MG63 (cell line): ENCODE data around the gene SMPDL3B. TPM values are rescaled to one million over a fixed set of nuclear protein-coding genes. Genes with fewer than 3 reads are reported as not detected.

ENCODE experiments used
- DNase-seq: peaks from one replicate; pipeline ENCODE4 v3.0.0-alpha.2; 2020
- H3K27me3 ChIP-seq: fragments of 250-450 bp; sonication (Bioruptor Pico); 2 replicates; pipeline ENCODE4 v1.5.1; 2020; ENCODE audit warnings: mild to moderate bottlenecking, moderate library complexity
- H3K36me3 ChIP-seq: fragments of 250-450 bp; sonication (Bioruptor Pico); 2 replicates; pipeline ENCODE4 v1.5.1; 2020; ENCODE audit warnings: mild to moderate bottlenecking, moderate library complexity
- H3K4me3 ChIP-seq: fragments of 250-450 bp; sonication (Bioruptor Pico); 2 replicates; pipeline ENCODE4 v1.5.1; 2020; ENCODE audit warnings: mild to moderate bottlenecking, moderate library complexity
- H3K9me3 ChIP-seq: fragments of 250-450 bp; sonication (Bioruptor Pico); 2 replicates; pipeline ENCODE4 v1.5.1; 2020; ENCODE audit warnings: mild to moderate bottlenecking, moderate library complexity
- total RNA-seq: library from RNA; depleted of rRNA; stranded (reverse); fragments of >200 nt; shearing (Covaris generic); gene quantifications from 2 replicates; pipeline ENCODE4 v1.2.3, GENCODE V29; 2014; ENCODE audit warnings: low replicate concordance

SMPDL3B gene
- total RNA-seq, 1 experiment from 2014 or later, result not detected

GRCh38 chr1:27931759-27932158 lies 3.0 kb upstream of the SMPDL3B start:
- Histone ChIP-seq H3K4me3 (no peak overlapping the region), H3K36me3 (no peaks in the 10 kb centered on the region), H3K9me3 (no peaks in the 10 kb centered on the region), H3K27me3 (no peaks in the 10 kb centered on the region)
- DNase-seq, result no peak

- Histone ChIP-seq H3K9me3 (no peaks in the 10 kb centered on the region), H3K4me3 (no peak overlapping the region), H3K36me3 (no peaks in the 10 kb centered on the region), H3K27me3 (no peaks in the 10 kb centered on the region)
- DNase-seq, result no peak
Measured at GRCh38 chr1:27935721-27936120, 921 bp downstream of the SMPDL3B start.

DNA sequence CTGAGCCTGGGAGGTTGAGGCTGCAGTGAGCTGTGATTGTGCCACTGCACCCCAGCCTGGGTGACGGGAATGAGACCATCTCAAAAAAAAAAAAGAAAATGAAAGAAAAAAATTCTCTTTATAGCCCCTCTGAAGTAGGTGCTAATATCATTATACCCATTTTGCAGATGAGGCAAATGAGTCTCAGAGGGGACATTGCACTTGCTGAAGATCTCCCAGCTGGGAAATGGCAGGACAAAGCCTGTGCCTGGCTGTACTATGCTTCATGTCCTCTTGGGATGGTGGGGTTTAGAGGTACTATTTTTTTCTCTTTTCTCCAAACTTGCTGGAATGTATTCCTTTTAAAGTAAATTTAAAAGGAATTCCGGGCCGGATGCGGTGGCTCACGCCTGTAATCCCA lies 1.6 kb downstream of the SMPDL3B start:
- Histone ChIP-seq H3K27me3 (no peaks in the 10 kb centered on the region), H3K9me3 (no peaks in the 10 kb centered on the region), H3K4me3 (no peak overlapping the region), H3K36me3 (no peaks in the 10 kb centered on the region)
- no peak for DNase-seq

- DNase-seq, result no peak
- Histone ChIP-seq H3K9me3 (no peaks in the 10 kb centered on the region), H3K27me3 (no peaks in the 10 kb centered on the region), H3K36me3 (no peaks in the 10 kb centered on the region), H3K4me3 (no peak overlapping the region)
Measured at GRCh38 chr1:27937524-27937836, 2.7 kb downstream of the SMPDL3B start.

DNA sequence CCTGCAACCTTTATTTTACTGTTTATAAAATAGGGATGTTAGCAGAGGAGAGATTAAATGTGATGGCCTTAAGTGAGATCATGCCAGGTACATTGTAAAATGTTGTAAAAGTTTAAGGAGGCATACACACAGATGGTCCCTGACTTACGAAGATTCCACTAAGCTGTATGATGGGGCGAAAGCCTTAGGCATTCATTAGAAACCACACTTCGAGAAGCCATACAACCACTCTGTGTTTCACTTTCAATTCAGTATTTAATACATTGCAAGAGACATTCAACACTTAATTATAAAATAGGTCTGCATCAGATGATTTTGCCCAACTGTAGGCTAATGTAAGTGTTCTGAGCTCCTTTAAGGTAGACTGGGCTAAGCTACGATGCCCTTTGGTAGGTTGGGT lies 3.7 kb downstream of the SMPDL3B start:
- Histone ChIP-seq H3K27me3 (no peaks in the 10 kb centered on the region), H3K36me3 (no peaks in the 10 kb centered on the region), H3K4me3 (no peak overlapping the region), H3K9me3 (no peaks in the 10 kb centered on the region)
- DNase-seq, result no peak

GRCh38 chr1:27940297-27940696 lies 5.5 kb downstream of the SMPDL3B start:
- no peaks in the 10 kb centered on the region for H3K27me3 ChIP-seq

GRCh38 chr1:27940870-27941560 lies 6.2 kb downstream of the SMPDL3B start:
- H3K36me3 ChIP-seq, result no peaks in the 10 kb centered on the region
- no peak overlapping the region for H3K4me3 ChIP-seq
- no peaks in the 10 kb centered on the region for H3K27me3 ChIP-seq
- no peak for DNase-seq
- H3K9me3 ChIP-seq, result no peaks in the 10 kb centered on the region

More at GRCh38 chr1:27940297-27940696, 5.5 kb downstream of the SMPDL3B start:
- H3K4me3 ChIP-seq, result no peak overlapping the region
- no peak for DNase-seq
- no peaks in the 10 kb centered on the region for H3K9me3 ChIP-seq
- H3K36me3 ChIP-seq, result no peaks in the 10 kb centered on the region

GRCh38 chr1:27941671-27942540 lies 7.1 kb downstream of the SMPDL3B start:
- no peaks in the 10 kb centered on the region for H3K9me3 ChIP-seq
- no peaks in the 10 kb centered on the region for H3K27me3 ChIP-seq
- no peak for DNase-seq
- no peak overlapping the region for H3K4me3 ChIP-seq
- H3K36me3 ChIP-seq, result no peaks in the 10 kb centered on the region

DNA sequence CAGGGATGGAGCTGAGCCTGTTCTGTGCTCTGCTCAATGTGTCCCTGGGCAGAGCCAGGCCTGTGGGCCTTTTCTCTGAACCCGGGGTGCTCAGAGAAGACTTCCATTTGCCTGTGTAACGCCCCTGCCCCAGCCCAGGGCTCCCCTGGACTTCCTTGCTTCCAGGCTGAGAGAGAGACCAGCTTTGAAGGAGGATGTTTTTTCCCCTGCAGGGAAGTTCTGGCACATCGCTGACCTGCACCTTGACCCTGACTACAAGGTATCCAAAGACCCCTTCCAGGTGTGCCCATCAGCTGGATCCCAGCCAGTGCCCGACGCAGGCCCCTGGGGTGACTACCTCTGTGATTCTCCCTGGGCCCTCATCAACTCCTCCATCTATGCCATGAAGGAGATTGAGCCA lies 10.2 kb downstream of the SMPDL3B start:
- no peaks in the 10 kb centered on the region for H3K27me3 ChIP-seq
- no peak overlapping the region for H3K4me3 ChIP-seq
- no peak for DNase-seq
- no peaks in the 10 kb centered on the region for H3K9me3 ChIP-seq
- H3K36me3 ChIP-seq, result no peaks in the 10 kb centered on the region

GRCh38 chr1:27949027-27949426 lies 14.2 kb downstream of the SMPDL3B start:
- no peaks in the 10 kb centered on the region for H3K36me3 ChIP-seq
- no peak for DNase-seq

GRCh38 chr1:27951396-27951795 lies 16.6 kb downstream of the SMPDL3B start:
- Histone ChIP-seq H3K4me3 (no peak overlapping the region), H3K36me3 (no peaks in the 10 kb centered on the region), H3K9me3 (no peaks in the 10 kb centered on the region), H3K27me3 (no peaks in the 10 kb centered on the region)
- no peak for DNase-seq

More at GRCh38 chr1:27949027-27949426, 14.2 kb downstream of the SMPDL3B start:
- no peak overlapping the region for H3K4me3 ChIP-seq
- no peaks in the 10 kb centered on the region for H3K9me3 ChIP-seq
- H3K27me3 ChIP-seq, result no peaks in the 10 kb centered on the region

DNA sequence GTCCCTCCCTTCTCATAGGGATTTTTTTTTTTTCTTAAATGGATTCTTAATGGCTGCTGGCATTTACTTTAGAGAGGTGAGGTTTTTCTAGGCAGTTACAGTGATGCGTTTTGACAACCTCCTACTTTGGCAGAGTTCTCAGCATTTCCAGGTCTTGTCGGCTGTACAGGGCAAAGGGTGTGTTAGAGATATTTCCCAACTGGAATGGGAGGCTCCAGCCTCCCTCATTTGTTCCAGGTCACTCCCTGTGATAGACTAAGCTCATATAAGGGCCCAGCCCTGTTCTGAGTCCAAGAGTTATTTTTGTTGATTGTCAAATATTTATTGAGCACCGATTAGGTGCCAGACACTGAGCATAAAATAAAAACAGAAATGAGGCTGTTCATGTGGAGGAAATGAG lies 17.3 kb downstream of the SMPDL3B start:
- no peak for DNase-seq
- Histone ChIP-seq H3K36me3 (no peaks in the 10 kb centered on the region), H3K9me3 (no peaks in the 10 kb centered on the region), H3K4me3 (no peak overlapping the region), H3K27me3 (no peaks in the 10 kb centered on the region)

DNA sequence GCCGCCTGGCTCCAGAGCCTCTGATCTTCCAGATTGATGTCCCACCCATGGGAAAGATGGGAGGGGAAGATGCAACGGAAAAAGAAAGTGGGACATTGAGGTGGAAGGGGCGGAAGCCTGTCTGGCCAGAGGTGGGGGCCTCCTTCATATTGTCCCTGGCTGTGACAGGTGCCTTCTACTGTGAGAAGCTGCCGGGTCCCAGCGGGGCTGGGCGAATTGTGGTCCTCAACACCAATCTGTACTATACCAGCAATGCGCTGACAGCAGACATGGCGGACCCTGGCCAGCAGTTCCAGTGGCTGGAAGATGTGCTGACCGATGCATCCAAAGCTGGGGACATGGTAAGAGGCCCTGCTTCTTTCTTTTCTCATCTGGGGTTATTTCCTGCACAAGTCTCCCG lies 19.4 kb downstream of the SMPDL3B start:
- no peaks in the 10 kb centered on the region for H3K27me3 ChIP-seq
- DNase-seq, result no peak

GRCh38 chr1:27955076-27955475 lies 20.3 kb downstream of the SMPDL3B start:
- H3K4me3 ChIP-seq, result no peak overlapping the region
- no peaks in the 10 kb centered on the region for H3K9me3 ChIP-seq
- no peak for DNase-seq
- H3K27me3 ChIP-seq, result no peaks in the 10 kb centered on the region
- no peaks in the 10 kb centered on the region for H3K36me3 ChIP-seq

More for the DNA sequence above, 19.4 kb downstream of the SMPDL3B start:
- Histone ChIP-seq H3K9me3 (no peaks in the 10 kb centered on the region), H3K4me3 (no peak overlapping the region), H3K36me3 (no peaks in the 10 kb centered on the region)

DNA sequence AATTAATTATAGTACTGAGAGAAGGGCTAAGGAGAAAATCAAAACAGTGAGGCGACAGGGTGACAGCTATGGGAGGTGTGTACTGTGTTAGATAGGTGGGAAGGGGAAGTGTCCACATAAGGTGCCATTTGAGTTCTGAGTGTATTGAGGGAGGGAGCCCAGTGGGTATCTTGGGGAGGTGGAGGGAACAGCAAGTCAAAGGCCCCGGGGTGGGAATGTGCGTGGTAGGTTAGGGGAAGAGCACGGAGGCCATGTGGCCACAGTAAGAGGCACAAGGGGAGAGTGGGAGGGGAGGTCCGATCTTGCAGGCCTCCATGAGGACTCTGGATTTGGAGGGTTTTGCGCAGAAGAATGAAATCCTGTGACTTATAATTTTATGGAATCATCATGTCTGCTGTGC lies 22.0 kb downstream of the SMPDL3B start:
- no peaks in the 10 kb centered on the region for H3K27me3 ChIP-seq
- H3K4me3 ChIP-seq, result no peak overlapping the region
- no peaks in the 10 kb centered on the region for H3K36me3 ChIP-seq
- no peaks in the 10 kb centered on the region for H3K9me3 ChIP-seq
- DNase-seq, result no peak

- Histone ChIP-seq H3K36me3 (no peaks in the 10 kb centered on the region), H3K4me3 (no peak overlapping the region), H3K27me3 (no peaks in the 10 kb centered on the region), H3K9me3 (no peaks in the 10 kb centered on the region)
- no peak for DNase-seq
Measured at GRCh38 chr1:27957655-27958054, 22.9 kb downstream of the SMPDL3B start.

- no peaks in the 10 kb centered on the region for H3K27me3 ChIP-seq
- no peaks in the 10 kb centered on the region for H3K9me3 ChIP-seq
- H3K4me3 ChIP-seq, result no peak overlapping the region
- DNase-seq, result no peak
- no peaks in the 10 kb centered on the region; the same call in 1 of the 2 replicates for H3K36me3 ChIP-seq
Measured at GRCh38 chr1:27958513-27958912, 23.7 kb downstream of the SMPDL3B start.
